ENCODE results near the gene SLC15A1.
"Not testable (repeated sequence)": the region's sequence is repeated elsewhere in the genome, so short reads cannot be mapped to it uniquely, and the experiment has no call there.

The SLC15A1 gene

GRCh38 chr13:98781045-98781444 lies 28.6 kb upstream of the SLC15A1 start:
- DNase-seq (ENCODE audit: low spot score): no peak

- no peak for DNase-seq (ENCODE audit: low spot score)
Measured at GRCh38 chr13:98780451-98780850, 28.0 kb upstream of the SLC15A1 start.

DNA sequence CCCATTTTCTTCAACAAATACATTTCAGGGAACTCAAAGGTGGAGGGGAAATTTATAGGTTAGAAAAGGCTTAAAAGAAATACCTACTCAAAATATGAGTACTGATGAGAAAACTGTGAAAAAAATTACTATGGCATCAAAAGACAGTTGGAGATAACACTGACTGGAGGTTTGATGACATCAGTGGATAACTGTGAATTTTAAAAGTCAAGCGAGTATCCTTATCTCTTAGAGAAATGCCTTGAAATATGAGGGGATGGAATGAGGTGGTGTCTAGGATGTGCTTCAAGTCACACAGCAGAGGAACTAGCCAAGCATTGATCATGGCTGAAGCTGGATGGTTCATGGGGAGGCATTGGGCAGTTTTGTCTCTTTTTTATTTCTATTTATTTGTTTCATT lies 27.2 kb upstream of the SLC15A1 start:
- DNase-seq (ENCODE audit: low spot score): no peak

DNA sequence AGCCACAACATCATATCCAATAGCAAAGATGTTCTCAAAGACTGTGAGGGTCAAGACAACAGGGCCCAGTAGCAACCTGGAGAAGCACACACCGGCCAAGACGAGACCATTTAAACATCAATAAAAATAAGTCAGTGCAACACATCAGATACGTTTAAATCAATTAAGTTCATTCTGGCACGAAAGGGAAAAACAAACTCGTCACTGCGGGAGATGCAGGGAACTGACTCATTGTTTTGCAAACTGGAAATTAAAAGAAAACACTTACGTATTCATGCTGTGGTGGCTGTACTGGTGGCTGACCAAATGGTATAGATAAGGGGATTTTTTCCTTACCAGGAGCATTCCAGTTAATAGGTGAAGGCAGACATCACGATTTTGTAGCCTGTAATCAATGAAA lies 26.3 kb upstream of the SLC15A1 start:
- peak; percentile 15 for DNase-seq (ENCODE audit: low spot score)

- DNase-seq (ENCODE audit: low spot score): no peak
Measured at GRCh38 chr13:98776644-98777043, 24.2 kb upstream of the SLC15A1 start.

DNA sequence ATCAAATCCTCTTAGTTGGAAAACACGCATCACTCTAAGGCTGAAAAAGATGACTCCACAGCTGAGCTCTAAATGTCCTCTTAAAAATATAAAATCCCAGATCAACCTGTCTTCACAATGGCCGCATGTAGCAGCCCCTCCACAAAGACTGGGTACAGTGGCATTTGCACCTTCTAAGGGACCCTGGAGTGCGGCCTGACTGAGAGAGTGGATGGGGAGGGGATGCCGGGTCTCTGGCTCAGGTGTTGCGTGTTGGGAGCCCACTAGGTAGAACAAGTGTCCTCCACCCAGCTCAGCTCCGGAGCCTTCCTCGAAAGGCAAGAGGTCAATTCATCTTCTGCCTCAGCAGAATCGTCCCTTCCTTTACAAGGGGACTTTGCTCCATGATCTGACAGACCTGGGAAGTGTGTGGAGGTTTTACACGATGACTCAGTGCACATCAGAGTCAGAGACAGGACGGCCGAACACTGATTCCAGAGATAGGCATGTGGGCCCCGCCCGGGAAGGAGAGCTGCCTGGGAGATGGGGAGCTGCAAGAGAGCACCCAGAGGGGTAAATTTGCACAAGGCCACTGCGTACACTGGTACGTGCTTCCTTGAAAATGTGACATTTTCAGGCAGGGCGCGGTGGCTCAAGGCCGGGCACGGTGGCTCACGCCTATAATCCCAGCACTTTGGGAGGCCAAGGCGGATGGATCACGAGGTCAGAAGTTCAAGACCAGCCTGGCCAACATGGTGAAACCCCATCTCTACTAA lies 23.5 kb upstream of the SLC15A1 start:
- DNase-seq (ENCODE audit: low spot score): peak; percentile 98

DNA sequence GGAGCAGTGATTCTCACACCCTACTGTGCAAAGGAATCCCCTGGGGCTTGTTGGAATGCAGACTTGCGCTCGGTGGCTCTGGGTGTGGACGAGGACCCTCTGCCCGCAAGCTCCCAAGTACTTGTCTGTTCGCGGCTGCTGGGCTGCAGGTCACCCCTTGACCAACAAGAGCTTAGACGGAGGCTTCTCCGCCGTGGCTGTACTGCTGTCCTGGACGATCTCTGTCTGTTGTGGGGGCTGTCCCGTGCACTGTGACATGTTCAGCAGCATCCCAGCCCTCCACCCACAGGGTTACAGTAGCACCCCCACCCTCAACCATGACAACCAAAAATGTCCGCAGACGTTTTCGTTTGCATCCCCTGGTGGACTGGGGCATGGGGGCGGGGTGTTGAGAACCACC lies 22.9 kb upstream of the SLC15A1 start:
- no peak for DNase-seq (ENCODE audit: low spot score)

- no peak for DNase-seq (ENCODE audit: low spot score)
Measured at GRCh38 chr13:98774776-98775175, 22.3 kb upstream of the SLC15A1 start.

GRCh38 chr13:98773921-98774320 lies 21.4 kb upstream of the SLC15A1 start:
- no peak for DNase-seq (ENCODE audit: low spot score)

- DNase-seq (ENCODE audit: low spot score): no peak
Measured at GRCh38 chr13:98772794-98773452, 20.5 kb upstream of the SLC15A1 start.

- DNase-seq (ENCODE audit: low spot score): no peak
Measured at GRCh38 chr13:98771838-98772611, 19.6 kb upstream of the SLC15A1 start.

GRCh38 chr13:98769736-98770135 lies 17.3 kb upstream of the SLC15A1 start:
- DNase-seq (ENCODE audit: low spot score): no peak

DNA sequence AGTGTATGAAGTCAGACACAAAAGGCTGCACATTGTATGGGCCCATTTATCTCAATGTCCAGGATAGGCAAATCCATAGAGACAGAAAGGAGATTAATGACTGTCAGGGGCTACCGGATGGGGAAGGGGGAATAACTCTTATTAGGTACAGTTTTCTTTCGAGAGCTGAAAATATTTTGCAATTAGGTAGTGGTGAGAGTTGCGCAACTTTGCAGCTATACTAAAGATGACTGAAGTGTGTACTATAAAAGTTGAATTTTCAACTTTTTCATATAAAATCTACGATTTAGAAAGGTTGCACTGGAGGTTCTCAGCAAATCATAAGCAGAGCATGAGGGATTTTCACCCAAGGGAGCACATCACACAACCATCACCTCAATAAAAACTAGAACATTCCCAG lies 16.1 kb upstream of the SLC15A1 start:
- DNase-seq (ENCODE audit: low spot score): no peak

DNA sequence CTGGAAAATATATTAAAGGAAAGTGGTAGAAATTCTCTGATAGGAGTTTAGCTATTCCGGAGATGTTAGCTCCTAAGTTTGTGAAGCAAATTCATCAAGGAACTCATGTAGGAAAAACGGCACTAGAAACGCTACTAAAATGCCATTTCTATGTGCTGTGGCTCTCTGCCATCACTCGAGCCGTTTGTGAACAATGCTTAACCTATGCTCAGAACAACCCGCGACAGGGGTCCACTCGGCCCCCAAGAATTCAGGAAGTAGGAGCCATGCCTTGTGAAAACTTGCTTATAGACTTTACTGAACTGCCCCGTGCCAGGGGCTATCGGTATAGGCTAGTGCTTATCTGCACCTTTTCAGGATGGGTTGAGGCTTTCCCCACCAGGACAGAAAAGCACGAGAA lies 14.2 kb upstream of the SLC15A1 start:
- DNase-seq (ENCODE audit: low spot score): no peak

DNA sequence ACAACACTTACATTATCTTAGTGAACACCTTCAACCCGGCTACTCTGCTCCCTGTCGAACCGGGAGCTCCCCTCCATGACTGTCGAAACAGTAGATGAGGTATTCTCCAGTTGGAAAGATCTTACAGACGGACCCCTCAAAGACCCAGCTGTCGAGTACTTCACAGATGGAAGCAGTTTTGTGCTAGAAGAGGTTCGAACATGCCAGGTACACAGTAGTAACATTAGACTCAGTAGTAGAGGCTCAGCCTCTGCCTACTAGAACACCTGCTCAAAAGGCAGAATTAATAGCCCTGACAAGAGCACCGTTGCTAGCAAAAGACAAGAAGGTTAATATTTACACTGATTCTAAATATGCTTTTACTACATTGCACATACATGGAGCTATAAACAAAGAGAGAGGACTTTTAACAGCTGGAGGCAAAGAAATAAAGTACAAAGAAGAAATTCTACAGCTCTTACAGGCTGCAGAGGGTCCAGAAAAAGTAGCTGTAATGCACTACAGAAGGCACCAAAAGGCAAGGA lies 13.6 kb upstream of the SLC15A1 start:
- DNase-seq (ENCODE audit: low spot score): no peak

DNA sequence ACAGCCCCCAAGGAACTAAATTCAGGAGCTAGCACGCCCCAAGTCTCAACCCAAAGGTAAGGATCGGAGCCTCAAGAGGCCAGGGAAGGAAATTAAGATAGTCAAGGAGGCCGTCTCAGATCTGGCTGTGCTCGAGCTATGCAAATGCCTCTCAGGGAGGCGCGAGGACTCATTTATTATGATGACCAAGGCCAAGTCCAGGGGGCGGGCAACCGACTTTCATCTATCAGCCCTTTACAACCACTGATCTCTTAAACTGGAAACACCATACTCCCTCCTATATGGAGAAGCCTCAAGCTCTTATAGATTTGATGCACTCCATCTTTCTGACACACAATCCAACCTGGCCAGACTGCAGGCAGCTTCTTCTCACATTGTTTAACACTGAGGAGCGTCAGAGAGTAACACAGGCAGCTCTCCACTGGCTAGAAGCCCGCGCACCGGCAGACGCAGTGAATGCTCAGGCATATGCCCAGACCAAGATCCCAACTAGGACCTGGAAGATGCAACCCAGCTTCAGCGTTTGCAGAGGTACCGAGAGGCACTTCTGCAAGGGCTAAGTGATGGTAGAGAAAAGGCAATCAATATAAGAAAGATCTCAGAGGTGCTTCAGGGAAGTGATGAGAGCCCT lies 9.6 kb upstream of the SLC15A1 start:
- no peak for DNase-seq (ENCODE audit: low spot score)

- peak; percentile 45 for DNase-seq (ENCODE audit: low spot score)
Measured at GRCh38 chr13:98761126-98761985, 8.9 kb upstream of the SLC15A1 start.

DNA sequence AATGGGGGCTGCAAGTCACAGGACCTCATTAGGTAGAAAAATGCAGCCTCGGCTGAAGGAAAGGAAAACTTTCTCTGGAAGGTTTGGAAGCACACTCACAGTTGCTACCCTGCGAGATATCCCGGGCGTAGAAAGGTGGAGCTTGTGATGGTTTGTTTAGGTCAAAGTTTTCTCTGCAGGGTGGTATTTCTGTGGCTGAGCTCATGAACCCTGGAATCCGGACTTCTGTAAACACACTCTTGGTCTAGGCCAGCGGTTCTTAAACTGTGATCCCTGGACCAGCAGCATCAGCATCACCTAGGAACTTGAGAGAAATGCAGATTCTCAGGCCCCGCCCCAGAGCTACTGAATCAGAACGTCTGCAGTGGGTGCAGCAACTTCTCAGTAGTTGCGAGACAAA lies 3.3 kb upstream of the SLC15A1 start:
- no peak for DNase-seq (ENCODE audit: low spot score)

DNA sequence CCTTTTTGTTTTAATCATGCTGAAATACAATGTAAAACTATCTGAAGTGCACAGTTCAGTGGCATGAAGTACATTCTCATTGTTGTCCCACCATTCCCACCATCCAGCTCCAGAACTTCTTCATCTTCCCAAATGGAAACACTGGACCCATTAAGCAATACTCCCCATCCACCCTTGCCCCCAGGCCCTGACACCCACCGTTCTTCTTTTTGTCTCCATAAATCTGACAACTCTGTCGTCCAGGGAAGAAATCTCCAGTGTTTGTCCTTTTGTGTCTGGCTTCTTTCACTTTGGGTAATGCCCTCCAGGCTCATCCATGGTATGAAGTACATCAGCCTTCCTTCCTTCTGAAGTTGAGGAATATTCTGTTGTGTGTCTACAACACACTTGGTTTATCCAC lies 2.6 kb upstream of the SLC15A1 start:
- DNase-seq (ENCODE audit: low spot score): no peak

- DNase-seq (ENCODE audit: low spot score): not testable (repeated sequence)
Measured at GRCh38 chr13:98754468-98754867, 2.0 kb upstream of the SLC15A1 start.

- DNase-seq (ENCODE audit: low spot score): no peak
Measured at GRCh38 chr13:98751861-98752466, 508 bp downstream of the SLC15A1 start.
